Stimulated activated effector memory CD8-positive, alpha-beta T cell treated with anti-CD3 and anti-CD28 coated beads, Interleukin-12 subunit alpha, Interleukin-12 subunit beta, amount 100 ng/mL, for 72 hours (primary cell): ENCODE results near the gene SLIT3.
"Not testable (repeated sequence)": the region's sequence is repeated elsewhere in the genome, so short reads cannot be mapped to it uniquely, and the experiment has no call there.

ENCODE experiments used
- ATAC-seq: fragments of 150-1000 bp; cut with Tn5 transposase; 2 replicates; pipeline ENCODE4 v1.10.0; 2021
- DNase-seq, 2 donors: peaks; one replicate each; pipeline ENCODE4 v3.0.0; 2021 to 2022; ENCODE audit warnings: low spot score in 2 of 2
- H3K27ac Mint-ChIP-seq: one replicate; pipeline ENCODE4 v1.8.0; 2022; ENCODE audit warnings: mild to moderate bottlenecking, mixed read lengths
- H3K36me3 Mint-ChIP-seq: one replicate; pipeline ENCODE4 v1.8.0; 2022; ENCODE audit warnings: mild to moderate bottlenecking, mixed read lengths
- H3K4me1 Mint-ChIP-seq: one replicate; pipeline ENCODE4 v1.8.0; 2022; ENCODE audit warnings: mixed read lengths
- H3K4me3 Mint-ChIP-seq: one replicate; pipeline ENCODE4 v1.8.0; 2022; ENCODE audit warnings: mild to moderate bottlenecking, mixed read lengths
- H3K9me3 Mint-ChIP-seq: one replicate; pipeline ENCODE4 v1.8.0; 2022; ENCODE audit warnings: mixed read lengths

The SLIT3 gene

DNA sequence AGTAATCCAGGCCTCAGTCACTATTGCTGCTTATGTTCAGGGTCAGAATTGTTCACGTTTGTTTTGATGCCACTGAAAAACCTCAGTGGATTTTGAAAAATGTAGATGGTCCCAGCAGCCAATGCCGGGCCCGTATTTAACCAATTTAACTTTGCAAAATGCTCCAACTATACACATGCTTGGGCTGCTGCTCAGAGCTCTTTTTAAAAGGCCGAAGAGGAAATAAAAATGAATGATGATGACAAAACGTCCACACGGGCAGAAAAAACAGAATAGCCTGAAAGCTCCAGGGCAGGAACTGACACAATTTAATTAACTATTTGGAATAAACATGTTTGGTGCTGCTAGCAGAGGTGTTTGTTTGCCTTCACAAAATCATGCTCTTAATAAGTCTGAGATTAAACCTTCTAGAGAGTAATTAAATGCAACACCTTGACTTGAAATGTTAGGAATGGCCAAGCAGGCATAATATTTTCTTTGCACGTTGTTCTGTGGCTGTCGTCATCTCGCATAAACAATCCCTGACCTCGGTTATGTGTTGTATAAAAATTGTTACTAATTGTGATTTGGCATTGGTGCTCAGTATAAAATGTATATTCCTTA lies 152.7 kb downstream of the SLIT3 start:
- Mint-ChIP-seq H3K4me1 (no peaks in the 10 kb centered on the region), H3K27ac (no peak overlapping the region), H3K4me3 (no peak overlapping the region), H3K9me3 (no peaks in the 10 kb centered on the region), H3K36me3 (no peaks in the 10 kb centered on the region)
- no peak for ATAC-seq
- DNase-seq = no peak

DNA sequence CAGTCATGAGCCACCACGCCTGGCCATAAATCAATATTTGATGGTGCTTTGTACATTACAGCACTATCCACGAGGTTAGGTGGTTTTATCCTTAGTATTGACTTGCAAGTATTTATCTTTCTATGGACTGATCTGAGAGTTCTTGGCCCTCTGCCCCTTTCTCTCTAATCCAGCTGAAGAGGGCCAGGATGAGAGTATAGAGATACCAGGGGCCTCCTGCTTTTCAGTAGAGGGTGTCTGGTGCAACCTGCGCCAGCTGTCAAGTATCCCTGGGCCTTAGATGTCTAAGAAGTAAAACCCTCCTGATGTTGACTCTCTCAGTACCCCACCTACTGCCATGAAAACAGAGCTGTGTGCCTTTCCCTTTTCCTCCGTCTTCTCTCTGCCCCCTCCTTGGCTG lies 153.4 kb downstream of the SLIT3 start:
- H3K36me3 Mint-ChIP-seq = no peaks in the 10 kb centered on the region
- DNase-seq (no peak), ATAC-seq (no peak)
- H3K4me1 Mint-ChIP-seq = no peaks in the 10 kb centered on the region
- no peak overlapping the region for H3K4me3 Mint-ChIP-seq
- no peak overlapping the region for H3K27ac Mint-ChIP-seq
- no peaks in the 10 kb centered on the region for H3K9me3 Mint-ChIP-seq

DNA sequence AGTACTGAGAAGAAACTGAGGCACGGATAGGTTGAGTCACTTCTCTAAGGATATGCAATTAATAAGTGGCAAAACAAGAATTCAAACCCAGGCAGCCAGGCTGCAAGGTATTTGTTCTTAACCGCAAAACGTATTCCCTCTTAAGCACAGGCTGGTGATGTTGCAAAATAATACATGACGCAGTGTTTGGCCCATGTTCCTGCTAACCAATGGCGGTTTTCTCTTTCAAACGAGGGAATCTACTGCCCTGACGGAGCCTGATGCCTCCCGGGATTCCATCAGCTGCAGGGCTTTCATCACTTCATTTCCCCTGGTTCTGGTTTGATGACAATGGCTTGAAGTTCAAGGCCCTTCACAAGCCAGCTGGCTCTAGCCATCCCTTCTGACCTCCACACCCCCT lies 154.8 kb downstream of the SLIT3 start:
- Mint-ChIP-seq H3K4me3 (no peak overlapping the region), H3K9me3 (no peaks in the 10 kb centered on the region), H3K36me3 (no peaks in the 10 kb centered on the region), H3K27ac (no peak overlapping the region), H3K4me1 (no peaks in the 10 kb centered on the region)
- ATAC-seq = no peak
- DNase-seq = no peak

DNA sequence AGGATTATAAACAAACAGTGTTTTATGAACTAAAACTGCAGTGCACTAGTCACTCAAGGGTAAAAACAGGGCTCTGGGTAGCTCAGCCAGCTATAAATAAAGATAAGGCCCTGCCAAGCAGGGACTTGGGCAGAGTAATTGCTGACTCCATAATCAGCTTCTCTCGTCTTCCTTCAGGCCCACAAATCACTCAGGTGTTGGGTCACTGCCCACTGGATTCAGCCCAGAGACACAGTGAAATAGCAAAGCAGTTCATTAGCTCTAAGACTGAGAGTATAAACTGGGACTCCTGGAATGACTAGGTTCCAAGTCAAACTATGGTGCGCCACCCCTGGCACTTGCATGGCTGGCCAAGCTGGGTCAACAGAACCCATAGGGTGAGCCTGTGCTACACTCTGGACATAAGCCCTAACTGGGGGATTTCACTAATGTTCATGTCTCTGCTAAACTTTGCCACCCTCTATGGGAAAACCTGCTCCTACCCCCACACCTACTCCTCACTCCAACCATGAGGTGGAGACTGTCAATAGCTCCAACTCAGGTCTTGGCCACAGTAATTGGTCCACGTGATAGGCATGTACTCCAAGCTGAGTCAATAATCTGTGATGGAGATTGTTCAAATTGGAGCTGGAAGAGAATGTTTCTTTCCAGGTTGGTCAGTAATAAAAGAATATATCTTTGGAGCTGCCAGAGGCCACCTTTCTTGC lies 158.5 kb downstream of the SLIT3 start:
- Mint-ChIP-seq H3K9me3 (no peaks in the 10 kb centered on the region), H3K36me3 (no peaks in the 10 kb centered on the region), H3K4me3 (no peak overlapping the region), H3K4me1 (no peaks in the 10 kb centered on the region), H3K27ac (no peak overlapping the region)
- DNase-seq (no peak), ATAC-seq (no peak)

DNA sequence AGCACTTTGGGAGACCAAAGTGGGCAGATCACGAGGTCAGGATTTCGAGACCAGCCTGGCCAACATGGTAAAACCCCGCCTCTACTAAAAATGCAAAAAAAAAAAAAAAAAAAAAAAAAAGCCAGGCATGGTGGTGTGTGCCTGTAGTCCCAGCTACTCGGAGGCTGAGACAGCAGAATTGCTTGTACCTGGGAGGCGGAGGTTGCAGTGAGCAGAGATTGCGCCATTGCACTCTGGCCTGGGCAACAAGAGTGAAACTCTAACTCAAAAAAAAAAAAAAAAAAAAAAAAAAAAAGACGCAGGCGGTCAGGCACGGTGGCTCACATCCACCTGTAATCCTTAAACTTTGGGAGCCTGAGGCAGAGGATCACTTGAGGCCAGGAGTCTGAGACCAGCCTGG lies 160.7 kb downstream of the SLIT3 start:
- not testable (repeated sequence) for H3K4me3 Mint-ChIP-seq, H3K36me3 Mint-ChIP-seq, H3K4me1 Mint-ChIP-seq, H3K9me3 Mint-ChIP-seq, DNase-seq, ATAC-seq, H3K27ac Mint-ChIP-seq

DNA sequence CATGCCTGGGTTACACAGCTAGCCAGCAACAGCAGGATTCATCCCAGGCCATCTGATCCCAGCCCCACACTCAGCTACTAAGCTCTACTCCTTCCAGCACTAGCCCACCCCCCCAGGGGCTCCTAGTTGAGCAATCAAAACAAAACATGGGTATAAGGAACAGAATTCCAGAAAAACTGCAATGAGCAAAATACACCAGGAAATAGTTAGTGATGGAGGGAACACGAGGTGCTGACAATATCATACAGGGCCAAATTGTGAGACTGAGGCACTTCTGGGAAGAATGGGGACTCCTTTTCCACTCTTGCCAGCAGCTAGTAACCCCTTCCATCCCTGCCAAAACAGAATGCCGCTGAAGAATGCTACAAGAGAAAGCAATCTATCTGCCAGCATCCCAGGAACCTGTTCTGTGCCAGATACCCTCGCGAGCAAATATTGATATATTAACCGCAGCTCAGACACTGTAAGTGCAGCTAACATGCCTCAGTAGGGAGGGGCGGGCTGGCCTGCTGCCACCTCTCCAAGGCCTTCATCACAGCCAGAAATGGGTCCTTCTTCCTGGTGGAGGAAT lies 161.4 kb downstream of the SLIT3 start:
- H3K36me3 Mint-ChIP-seq = no peaks in the 10 kb centered on the region
- DNase-seq (no peak), ATAC-seq (no peak)
- no peak overlapping the region for H3K4me3 Mint-ChIP-seq
- no peaks in the 10 kb centered on the region for H3K4me1 Mint-ChIP-seq
- no peak overlapping the region for H3K27ac Mint-ChIP-seq
- H3K9me3 Mint-ChIP-seq = no peaks in the 10 kb centered on the region

DNA sequence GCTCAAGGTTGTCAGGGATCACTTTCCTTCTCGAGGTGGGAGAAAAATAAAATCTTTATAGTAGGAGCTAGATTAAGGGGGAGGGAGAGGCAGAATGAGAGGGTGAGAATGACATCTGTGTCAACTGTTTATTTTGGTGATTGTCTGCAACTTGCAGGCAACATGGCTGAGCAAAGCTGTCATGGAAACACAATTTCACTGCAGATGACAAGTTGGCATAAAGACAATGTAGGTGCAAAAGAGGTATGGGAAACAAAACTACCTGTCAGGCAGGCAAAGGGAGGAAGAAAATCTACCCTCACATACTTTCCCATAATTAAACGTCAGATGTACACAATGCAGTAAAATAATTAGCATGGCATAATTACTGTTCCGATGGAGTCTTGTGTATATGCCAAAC lies 167.4 kb downstream of the SLIT3 start:
- no peak for DNase-seq
- no peak overlapping the region for H3K4me3 Mint-ChIP-seq
- ATAC-seq = no peak
- H3K36me3 Mint-ChIP-seq = no peaks in the 10 kb centered on the region
- no peaks in the 10 kb centered on the region for H3K9me3 Mint-ChIP-seq
- no peak overlapping the region for H3K27ac Mint-ChIP-seq
- H3K4me1 Mint-ChIP-seq = no peaks in the 10 kb centered on the region

DNA sequence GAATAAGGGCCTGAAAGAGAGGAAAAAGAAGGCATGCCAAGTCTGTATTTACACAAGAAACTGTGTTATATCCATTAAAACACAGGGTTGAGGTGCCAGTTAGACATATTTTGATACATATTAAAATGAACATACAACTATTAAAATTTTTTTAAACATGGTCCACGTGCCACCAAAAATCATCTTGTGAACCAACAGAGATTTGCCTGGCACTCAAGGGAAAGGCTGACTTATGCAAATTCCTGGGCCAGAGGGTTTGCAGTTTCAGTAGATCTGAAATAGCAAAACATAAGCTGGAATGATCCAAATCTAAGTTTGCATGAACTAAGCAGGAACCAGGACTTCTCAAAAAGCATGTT lies 168.7 kb downstream of the SLIT3 start:
- Mint-ChIP-seq H3K4me1 (no peaks in the 10 kb centered on the region), H3K36me3 (no peaks in the 10 kb centered on the region), H3K4me3 (no peak overlapping the region), H3K9me3 (no peaks in the 10 kb centered on the region), H3K27ac (no peak overlapping the region)
- DNase-seq = no peak
- no peak for ATAC-seq

DNA sequence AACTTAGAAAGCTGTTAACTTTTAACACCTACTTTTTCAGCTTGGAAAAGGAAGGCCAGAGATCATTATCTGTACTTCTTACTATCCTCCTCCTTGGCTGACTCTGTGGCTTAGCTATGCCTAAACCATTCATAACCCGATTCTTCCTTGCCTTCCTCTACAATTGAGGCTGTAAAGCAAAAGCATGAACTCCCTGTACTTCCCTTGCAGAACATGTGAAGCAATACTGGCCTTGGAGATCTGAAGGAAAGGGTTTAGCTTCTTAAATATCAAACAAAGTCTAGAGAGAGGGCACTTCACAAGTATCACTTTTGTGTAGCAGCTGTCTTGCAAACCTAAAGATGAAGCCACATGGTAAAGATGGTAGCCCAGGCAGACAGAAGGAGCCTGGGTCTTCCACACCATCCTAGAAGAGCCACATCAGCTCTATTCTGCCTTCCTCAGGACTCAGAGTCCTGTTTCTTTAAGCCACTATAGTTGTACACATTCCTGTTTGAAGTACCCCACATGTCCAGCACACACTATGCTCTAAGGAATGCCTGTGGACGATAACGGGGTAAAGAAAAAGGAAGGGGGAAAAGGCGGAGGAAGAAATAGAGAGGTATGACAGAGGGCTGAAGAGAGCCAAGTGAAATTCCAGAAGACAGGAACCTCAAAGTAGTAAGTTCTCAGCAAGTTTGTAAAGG lies 169.2 kb downstream of the SLIT3 start:
- H3K9me3 Mint-ChIP-seq = no peaks in the 10 kb centered on the region
- H3K4me1 Mint-ChIP-seq = no peaks in the 10 kb centered on the region
- no peaks in the 10 kb centered on the region for H3K36me3 Mint-ChIP-seq
- no peak for ATAC-seq
- no peak overlapping the region for H3K4me3 Mint-ChIP-seq
- no peak for DNase-seq
- no peak overlapping the region for H3K27ac Mint-ChIP-seq

DNA sequence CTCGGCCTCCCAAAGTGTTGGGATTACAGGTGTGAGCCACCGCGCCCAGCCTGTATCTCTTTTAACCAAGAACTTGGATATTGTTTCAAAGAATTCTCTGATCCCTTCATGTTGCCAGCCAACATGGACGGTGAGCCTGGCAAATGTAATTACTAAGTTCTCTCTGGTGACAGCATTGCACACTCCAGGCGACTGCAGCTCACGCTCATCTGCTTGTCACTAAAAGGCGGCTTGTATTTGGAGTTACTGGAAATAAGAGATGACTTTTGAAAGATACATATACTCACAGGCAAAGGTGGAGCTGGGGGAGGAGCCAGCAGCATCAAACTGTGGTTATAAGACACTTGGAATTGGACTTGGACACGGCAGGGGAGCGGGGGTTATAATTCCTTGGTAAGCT lies 172.3 kb downstream of the SLIT3 start:
- Mint-ChIP-seq H3K27ac (no peak overlapping the region), H3K9me3 (no peaks in the 10 kb centered on the region), H3K36me3 (no peaks in the 10 kb centered on the region), H3K4me3 (no peak overlapping the region), H3K4me1 (no peaks in the 10 kb centered on the region)
- no peak for DNase-seq
- ATAC-seq = no peak

DNA sequence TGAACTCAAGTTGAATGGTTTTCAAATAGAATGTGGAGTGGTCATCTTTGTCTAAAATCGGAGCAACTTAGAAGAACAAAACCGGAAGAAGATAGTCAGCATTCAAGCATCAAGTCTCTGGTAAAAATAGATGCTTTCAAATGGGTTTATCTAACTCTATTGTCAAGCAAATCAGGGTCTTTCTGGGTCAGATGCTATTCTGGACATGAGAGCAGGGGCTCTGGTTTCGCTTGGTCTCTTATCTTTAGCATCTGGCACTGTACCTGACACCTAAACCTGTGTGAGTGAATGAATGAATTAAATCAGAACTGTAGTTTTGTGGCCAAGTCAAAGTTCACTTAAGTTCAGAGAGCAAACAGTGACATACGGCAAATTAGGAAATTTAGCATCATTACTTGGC lies 173.5 kb downstream of the SLIT3 start:
- ATAC-seq = no peak
- DNase-seq = no peak
- no peaks in the 10 kb centered on the region for H3K4me1 Mint-ChIP-seq
- H3K27ac Mint-ChIP-seq = no peak overlapping the region
- no peak overlapping the region for H3K4me3 Mint-ChIP-seq
- no peaks in the 10 kb centered on the region for H3K9me3 Mint-ChIP-seq
- no peaks in the 10 kb centered on the region for H3K36me3 Mint-ChIP-seq

DNA sequence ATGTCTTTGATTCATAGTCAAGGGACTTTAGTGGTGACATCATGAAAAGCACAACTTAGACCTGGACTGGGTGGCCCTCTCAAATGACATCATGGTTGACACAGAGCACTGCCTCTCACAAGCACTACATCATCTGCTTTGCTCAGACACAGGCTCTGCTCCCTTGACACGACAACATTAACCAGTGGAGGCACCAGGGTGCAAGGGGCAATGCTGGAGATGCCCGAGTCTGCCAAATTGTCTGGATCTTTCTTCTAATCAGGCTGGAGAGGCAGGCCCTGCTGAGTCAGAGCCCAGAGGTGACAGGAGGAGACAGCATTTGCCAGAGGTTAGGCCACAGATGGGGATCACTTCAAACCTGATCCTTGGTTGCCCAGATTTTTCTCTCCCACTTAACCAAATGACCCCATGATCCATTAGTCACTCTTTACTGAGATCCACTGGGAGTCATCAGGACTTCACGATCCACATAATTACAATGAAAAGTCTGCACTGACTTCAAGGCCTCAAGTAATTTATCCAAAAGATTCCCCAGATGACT lies 174.4 kb downstream of the SLIT3 start:
- H3K27ac Mint-ChIP-seq = no peak overlapping the region

DNA sequence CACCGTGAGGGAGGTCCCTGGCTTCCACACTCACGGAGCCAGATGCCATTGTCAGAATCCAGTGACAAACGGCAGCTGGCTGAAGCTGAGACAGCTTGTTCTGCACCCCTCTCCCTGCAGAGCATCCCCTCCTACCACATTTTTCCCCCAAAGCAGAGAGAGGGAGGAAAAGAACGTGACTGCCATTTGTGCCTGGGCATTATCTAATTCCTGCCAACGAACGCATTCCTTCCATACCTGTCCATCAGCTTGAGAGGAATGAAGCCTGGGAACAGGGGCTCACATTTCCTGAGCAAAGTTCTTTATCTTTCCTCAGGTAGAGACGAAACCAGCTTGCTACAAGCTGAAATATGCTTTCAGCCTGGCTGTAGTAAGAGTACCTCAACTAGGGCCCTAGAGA lies 175.4 kb downstream of the SLIT3 start:
- DNase-seq (no peak), ATAC-seq (no peak)
- Mint-ChIP-seq H3K36me3 (no peaks in the 10 kb centered on the region), H3K4me1 (no peaks in the 10 kb centered on the region), H3K9me3 (no peaks in the 10 kb centered on the region), H3K27ac (no peak overlapping the region), H3K4me3 (no peak overlapping the region)

More for the DNA sequence above, 174.4 kb downstream of the SLIT3 start:
- Mint-ChIP-seq H3K4me3 (no peak overlapping the region), H3K4me1 (no peaks in the 10 kb centered on the region), H3K9me3 (no peaks in the 10 kb centered on the region), H3K36me3 (no peaks in the 10 kb centered on the region)
- ATAC-seq (no peak), DNase-seq (no peak)

DNA sequence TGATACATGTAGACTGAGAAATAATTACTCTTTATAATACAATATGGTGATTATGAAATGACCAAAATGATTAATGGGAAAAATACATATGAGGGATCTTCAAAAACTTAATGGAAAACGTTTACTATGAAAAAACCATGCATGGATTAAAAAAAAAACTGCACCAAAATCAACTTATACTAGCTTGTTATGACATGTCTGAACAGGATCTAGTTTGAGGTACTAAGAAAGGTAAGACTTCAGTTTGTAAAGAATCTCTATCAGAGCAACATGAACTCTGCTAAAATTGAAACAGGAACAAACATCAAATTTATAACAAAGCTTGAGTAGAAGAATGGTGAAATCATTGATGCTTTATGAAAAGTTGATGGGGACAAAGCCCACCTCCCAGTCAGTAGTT lies 178.0 kb downstream of the SLIT3 start:
- H3K27ac Mint-ChIP-seq = no peak overlapping the region
- ATAC-seq = no peak
- no peaks in the 10 kb centered on the region for H3K36me3 Mint-ChIP-seq

DNA sequence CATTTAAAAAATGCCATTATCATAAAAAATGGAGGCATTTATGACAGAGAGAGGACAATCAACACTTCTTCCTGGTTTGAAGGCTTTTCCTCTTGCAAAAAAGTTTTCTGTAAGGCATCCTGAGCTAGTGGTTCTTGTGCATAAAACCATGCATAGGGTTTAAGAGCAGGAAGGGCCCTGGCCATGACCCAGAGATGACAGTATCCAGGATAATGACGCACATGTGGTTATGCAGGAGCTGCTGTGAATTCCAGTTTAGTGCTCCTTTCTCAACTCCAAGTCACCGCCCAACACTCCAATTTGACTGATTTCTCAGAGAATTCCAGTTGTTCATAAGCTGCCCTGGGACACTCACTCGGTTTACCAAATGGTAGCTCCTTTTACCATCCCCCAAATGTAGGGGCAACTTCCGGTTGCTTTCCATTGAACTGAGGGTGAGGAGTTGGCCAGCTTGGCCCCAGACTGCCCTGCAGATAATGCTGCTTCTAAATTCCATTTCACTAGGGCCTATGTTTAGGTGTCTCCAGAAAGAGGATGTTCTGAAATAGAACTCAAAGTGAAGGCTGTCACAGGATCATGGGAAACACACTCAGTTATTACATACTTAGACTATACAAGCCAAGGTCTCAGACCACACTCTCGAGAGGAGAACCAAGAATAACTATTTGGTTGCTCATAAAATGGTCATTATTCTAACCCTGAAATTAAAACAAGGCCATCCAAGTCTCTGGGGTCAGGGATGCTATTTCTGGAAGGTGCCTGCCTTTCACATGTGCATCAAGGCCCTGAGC lies 179.1 kb downstream of the SLIT3 start:
- no peak for ATAC-seq
- no peak overlapping the region for H3K4me3 Mint-ChIP-seq
- H3K36me3 Mint-ChIP-seq = no peaks in the 10 kb centered on the region
- DNase-seq = no peak
- no peaks in the 10 kb centered on the region for H3K4me1 Mint-ChIP-seq
- H3K27ac Mint-ChIP-seq = no peak overlapping the region
- no peaks in the 10 kb centered on the region for H3K9me3 Mint-ChIP-seq

More for the DNA sequence above, 178.0 kb downstream of the SLIT3 start:
- H3K4me1 Mint-ChIP-seq = no peaks in the 10 kb centered on the region
- DNase-seq = no peak
- no peak overlapping the region for H3K4me3 Mint-ChIP-seq
- no peaks in the 10 kb centered on the region for H3K9me3 Mint-ChIP-seq
